HepG2 (cell line): ENCODE data around the gene ANKRD11. TPM values are rescaled to one million over a fixed set of nuclear protein-coding genes. Genes with fewer than 3 reads are reported as not detected.

Experiments used
- GLI4 ChIP-seq: sonication (generic); formaldehyde crosslinking; IDR thresholded peaks from 2 replicates; pipeline ENCODE4 v1.5.1; 2020; ENCODE audit warnings: missing genetic modification reagents, mild to moderate bottlenecking, moderate library complexity, borderline replicate concordance
- HNRNPL ChIP-seq: fragments of 200-400 bp; formaldehyde crosslinking; IDR thresholded peaks from 2 replicates; pipeline ENCODE4 v1.6.1; 2017; ENCODE audit warnings: mild to moderate bottlenecking, low read depth, low read length
- IKZF1 ChIP-seq: fragments of 450-650 bp; IDR thresholded peaks from 2 replicates; pipeline ENCODE4 v1.7.1; 2016
- KLF11 ChIP-seq: IDR thresholded peaks from 2 replicates; pipeline ENCODE4 v1.6.1; 2016; ENCODE audit warnings: missing compliant biosample characterization
- KLF9 ChIP-seq: IDR thresholded peaks from 2 replicates; pipeline ENCODE4 v1.6.1; 2016; ENCODE audit warnings: low read depth
- MAX ChIP-seq: IDR thresholded peaks from 2 replicates; pipeline ENCODE4 v1.6.1; 2012; ENCODE audit warnings: inconsistent platforms
- NR0B2 ChIP-seq: sonication (generic); formaldehyde crosslinking; IDR thresholded peaks from 2 replicates; pipeline ENCODE4 v1.4.0; 2020; ENCODE audit warnings: mild to moderate bottlenecking, missing genetic modification reagents
- NRL ChIP-seq: sonication (generic); formaldehyde crosslinking; IDR thresholded peaks from 2 replicates; pipeline ENCODE4 v1.5.0; 2020; ENCODE audit warnings: missing genetic modification reagents, mild to moderate bottlenecking, moderate library complexity, borderline replicate concordance
- SP5 ChIP-seq: IDR thresholded peaks from 2 replicates; pipeline ENCODE4 v1.6.1; 2016; ENCODE audit warnings: low read depth, borderline replicate concordance
- TIGD3 ChIP-seq: sonication (generic); formaldehyde crosslinking; IDR thresholded peaks from 2 replicates; pipeline ENCODE4 v1.5.1; 2020; ENCODE audit warnings: mild to moderate bottlenecking, missing genetic modification reagents, borderline replicate concordance
- ZBTB8A ChIP-seq: sonication (generic); formaldehyde crosslinking; IDR thresholded peaks from 2 replicates; pipeline ENCODE4 v1.4.0; 2020; ENCODE audit warnings: mild to moderate bottlenecking, low read depth, missing genetic modification reagents, borderline replicate concordance
- ZNF263 ChIP-seq: sonication (generic); formaldehyde crosslinking; IDR thresholded peaks from 2 replicates; pipeline ENCODE4 v1.4.0; 2020; ENCODE audit warnings: missing genetic modification reagents
- ZNF616 ChIP-seq: sonication (generic); formaldehyde crosslinking; IDR thresholded peaks from 2 replicates; pipeline ENCODE4 v1.5.0; 2020; ENCODE audit warnings: low read depth, mild to moderate bottlenecking, missing genetic modification reagents
- ZNF891 ChIP-seq: sonication (generic); formaldehyde crosslinking; IDR thresholded peaks from 2 replicates; pipeline ENCODE4 v1.5.0; 2020; ENCODE audit warnings: mild to moderate bottlenecking, missing genetic modification reagents
- ZZZ3 ChIP-seq: sonication (generic); formaldehyde crosslinking; IDR thresholded peaks from 2 replicates; pipeline ENCODE4 v1.4.0; 2020; ENCODE audit warnings: missing genetic modification reagents, mild to moderate bottlenecking, borderline replicate concordance
- polyA plus RNA-seq, 8 experiments: library from polyadenylated mRNA; depleted of rRNA in 3 of 8; stranded (reverse) in 7 of 8; unstranded in 1 of 8; fragments of >200 nt; fragmentation: Illumina TruSeq in 4 of 8; extraction: Trizol in 4 of 8; gene quantifications; 2 replicates each; pipeline versions ENCODE4 v1.2.1 to v1.2.3, GENCODE V29; 2011 to 2016; ENCODE audit warnings: low read depth in 4 of 8, missing spikeins in 1 of 8, mixed read lengths in 1 of 8; ENCODE audit not compliant: insufficient read depth in 1 of 8
- total RNA-seq, 5 experiments: library from RNA; depleted of rRNA; stranded (reverse); fragments of >200 nt; fragmentation: Illumina TruSeq; extraction: Trizol; gene quantifications; 2 replicates each; pipeline ENCODE4 v1.2.3, GENCODE V29; 2016; ENCODE audit warnings: low read depth in 1 of 5
- TF ChIP-seq, protein P1 (sequence below): sonication (generic); formaldehyde crosslinking; IDR thresholded peaks from 2 replicates; pipeline ENCODE4 v1.5.0; 2020; ENCODE audit warnings: missing genetic modification reagents
- TF ChIP-seq, protein P2 (sequence below): sonication (generic); formaldehyde crosslinking; IDR thresholded peaks from 2 replicates; pipeline ENCODE4 v1.4.0; 2020; ENCODE audit warnings: missing genetic modification reagents
- TF ChIP-seq, protein P3 (sequence below): sonication (generic); formaldehyde crosslinking; IDR thresholded peaks from 2 replicates; pipeline ENCODE4 v1.5.0; 2020; ENCODE audit warnings: mild to moderate bottlenecking, missing genetic modification reagents

Gene ANKRD11
- total and polyA plus RNA-seq, 2 of the 13 experiments (the other 11 are each of a cell fraction or from before 2014, with no cell fraction given), result 21.4 to 38.4 TPM

DNA sequence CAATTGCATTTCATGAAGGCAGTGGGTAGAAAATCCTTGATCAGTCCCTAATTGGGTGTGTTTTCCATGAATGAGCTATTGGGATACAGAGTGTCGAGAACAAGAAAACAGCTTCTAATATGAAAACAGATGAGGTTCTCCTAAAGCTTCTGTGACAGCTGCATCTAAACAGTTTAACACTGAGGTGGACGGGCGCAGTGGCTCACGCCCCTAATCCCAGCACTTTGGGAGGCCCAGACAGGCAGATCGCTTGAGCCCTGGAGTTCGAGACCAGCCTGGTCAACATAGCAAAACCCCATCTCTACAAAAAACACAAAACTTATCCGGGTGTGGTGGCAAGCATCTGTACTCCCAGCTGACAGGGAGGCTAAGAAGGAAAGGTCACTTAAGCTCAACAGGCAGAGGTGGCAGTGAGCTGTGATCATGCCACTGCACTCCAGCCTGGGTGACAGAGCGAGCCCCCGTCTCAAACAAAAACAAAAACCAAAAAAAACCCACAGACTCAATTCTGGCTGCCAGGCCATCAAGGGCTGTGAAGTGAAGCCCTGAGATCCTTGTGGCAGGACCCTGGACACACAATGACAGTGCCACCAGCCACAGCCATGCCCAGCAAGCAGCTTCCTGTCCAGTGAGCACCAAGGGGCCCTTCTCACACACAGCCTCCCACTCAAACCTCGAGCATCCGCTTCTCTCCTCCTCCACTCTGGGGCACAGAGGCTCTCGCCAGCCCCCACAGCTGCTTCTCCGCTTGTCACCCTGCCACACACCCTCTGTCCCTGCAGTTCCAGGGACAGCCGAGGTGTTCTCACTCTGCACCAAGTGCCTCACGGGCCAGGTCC, 44.0 kb downstream of the ANKRD11 start (continued):
- TF ChIP-seq ZBTB8A (CRISPR knock-in tag), result no peak
- TF ChIP-seq ZNF891 (CRISPR knock-in tag), result peak; percentile 57; the same call in 1 of the 2 replicates
- no peak for TF ChIP-seq SP5
- TF ChIP-seq NR0B2 (CRISPR knock-in tag), result 0 out of 2 replicates have a peak, but pooled peaks have one; percentile 55
- TF ChIP-seq ZZZ3, result no peak
- no peak for TF ChIP-seq ZNF616 (CRISPR knock-in tag)
- TF ChIP-seq, protein P1, sequence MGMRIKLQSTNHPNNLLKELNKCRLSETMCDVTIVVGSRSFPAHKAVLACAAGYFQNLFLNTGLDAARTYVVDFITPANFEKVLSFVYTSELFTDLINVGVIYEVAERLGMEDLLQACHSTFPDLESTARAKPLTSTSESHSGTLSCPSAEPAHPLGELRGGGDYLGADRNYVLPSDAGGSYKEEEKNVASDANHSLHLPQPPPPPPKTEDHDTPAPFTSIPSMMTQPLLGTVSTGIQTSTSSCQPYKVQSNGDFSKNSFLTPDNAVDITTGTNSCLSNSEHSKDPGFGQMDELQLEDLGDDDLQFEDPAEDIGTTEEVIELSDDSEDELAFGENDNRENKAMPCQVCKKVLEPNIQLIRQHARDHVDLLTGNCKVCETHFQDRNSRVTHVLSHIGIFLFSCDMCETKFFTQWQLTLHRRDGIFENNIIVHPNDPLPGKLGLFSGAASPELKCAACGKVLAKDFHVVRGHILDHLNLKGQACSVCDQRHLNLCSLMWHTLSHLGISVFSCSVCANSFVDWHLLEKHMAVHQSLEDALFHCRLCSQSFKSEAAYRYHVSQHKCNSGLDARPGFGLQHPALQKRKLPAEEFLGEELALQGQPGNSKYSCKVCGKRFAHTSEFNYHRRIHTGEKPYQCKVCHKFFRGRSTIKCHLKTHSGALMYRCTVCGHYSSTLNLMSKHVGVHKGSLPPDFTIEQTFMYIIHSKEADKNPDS, result no peak
- TF ChIP-seq HNRNPL, result peak; percentile 70; the same call in 1 of the 2 replicates
- TF ChIP-seq GLI4, result no peak
- no peak for TF ChIP-seq ZNF263
- TF ChIP-seq TIGD3 (CRISPR knock-in tag), result no peak
- no peak for TF ChIP-seq IKZF1
- TF ChIP-seq MAX, result no peak
- peak; percentile 38; the same call in 1 of the 2 replicates for TF ChIP-seq NRL
- TF ChIP-seq KLF9 (CRISPR knock-in tag), result no peak
- TF ChIP-seq, protein P2, sequence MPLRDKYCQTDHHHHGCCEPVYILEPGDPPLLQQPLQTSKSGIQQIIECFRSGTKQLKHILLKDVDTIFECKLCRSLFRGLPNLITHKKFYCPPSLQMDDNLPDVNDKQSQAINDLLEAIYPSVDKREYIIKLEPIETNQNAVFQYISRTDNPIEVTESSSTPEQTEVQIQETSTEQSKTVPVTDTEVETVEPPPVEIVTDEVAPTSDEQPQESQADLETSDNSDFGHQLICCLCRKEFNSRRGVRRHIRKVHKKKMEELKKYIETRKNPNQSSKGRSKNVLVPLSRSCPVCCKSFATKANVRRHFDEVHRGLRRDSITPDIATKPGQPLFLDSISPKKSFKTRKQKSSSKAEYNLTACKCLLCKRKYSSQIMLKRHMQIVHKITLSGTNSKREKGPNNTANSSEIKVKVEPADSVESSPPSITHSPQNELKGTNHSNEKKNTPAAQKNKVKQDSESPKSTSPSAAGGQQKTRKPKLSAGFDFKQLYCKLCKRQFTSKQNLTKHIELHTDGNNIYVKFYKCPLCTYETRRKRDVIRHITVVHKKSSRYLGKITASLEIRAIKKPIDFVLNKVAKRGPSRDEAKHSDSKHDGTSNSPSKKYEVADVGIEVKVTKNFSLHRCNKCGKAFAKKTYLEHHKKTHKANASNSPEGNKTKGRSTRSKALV, result no peak
- TF ChIP-seq, protein P3, sequence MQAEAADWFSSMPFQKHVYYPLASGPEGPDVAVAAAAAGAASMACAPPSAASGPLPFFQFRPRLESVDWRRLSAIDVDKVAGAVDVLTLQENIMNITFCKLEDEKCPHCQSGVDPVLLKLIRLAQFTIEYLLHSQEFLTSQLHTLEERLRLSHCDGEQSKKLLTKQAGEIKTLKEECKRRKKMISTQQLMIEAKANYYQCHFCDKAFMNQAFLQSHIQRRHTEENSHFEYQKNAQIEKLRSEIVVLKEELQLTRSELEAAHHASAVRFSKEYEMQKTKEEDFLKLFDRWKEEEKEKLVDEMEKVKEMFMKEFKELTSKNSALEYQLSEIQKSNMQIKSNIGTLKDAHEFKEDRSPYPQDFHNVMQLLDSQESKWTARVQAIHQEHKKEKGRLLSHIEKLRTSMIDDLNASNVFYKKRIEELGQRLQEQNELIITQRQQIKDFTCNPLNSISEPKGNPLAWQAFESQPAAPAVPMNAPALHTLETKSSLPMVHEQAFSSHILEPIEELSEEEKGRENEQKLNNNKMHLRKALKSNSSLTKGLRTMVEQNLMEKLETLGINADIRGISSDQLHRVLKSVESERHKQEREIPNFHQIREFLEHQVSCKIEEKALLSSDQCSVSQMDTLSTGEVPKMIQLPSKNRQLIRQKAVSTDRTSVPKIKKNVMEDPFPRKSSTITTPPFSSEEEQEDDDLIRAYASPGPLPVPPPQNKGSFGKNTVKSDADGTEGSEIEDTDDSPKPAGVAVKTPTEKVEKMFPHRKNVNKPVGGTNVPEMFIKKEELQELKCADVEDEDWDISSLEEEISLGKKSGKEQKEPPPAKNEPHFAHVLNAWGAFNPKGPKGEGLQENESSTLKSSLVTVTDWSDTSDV (CRISPR knock-in tag), result 0 out of 2 replicates have a peak, but pooled peaks have one; percentile 62
- no peak for TF ChIP-seq KLF11 (CRISPR knock-in tag)
